IPS-NIHi7 (cell line): ENCODE results near the gene FRAS1.
"Not testable (repeated sequence)": the region's sequence is repeated elsewhere in the genome, so short reads cannot be mapped to it uniquely, and the experiment has no call there.

Source experiments
- DNase-seq: peaks from one replicate; pipeline ENCODE4 v3.0.0; 2012; ENCODE audit warnings: mixed read lengths; ENCODE audit errors: extremely low spot score

FRAS1 gene

DNA sequence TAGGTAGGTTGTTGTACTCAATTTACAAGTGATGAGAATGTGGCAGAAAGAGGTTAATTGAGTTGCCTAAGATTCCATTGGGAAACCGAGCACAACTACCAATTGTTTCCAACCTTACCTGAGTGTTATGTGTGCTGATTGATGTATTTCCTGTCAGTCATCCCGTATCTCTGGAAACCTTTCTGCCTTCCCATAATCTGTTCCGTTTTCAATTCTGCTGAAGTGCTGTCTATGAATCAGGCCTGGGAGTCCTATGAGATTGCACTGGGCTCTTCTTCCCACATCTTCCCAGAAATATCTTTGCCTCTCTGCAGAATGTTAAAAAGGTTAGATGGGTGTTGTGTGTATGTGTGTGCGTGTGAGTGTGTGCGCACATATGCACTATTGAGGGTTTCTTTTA is 264.9 kb downstream of the FRAS1 start:
- DNase-seq, result no peak

DNA sequence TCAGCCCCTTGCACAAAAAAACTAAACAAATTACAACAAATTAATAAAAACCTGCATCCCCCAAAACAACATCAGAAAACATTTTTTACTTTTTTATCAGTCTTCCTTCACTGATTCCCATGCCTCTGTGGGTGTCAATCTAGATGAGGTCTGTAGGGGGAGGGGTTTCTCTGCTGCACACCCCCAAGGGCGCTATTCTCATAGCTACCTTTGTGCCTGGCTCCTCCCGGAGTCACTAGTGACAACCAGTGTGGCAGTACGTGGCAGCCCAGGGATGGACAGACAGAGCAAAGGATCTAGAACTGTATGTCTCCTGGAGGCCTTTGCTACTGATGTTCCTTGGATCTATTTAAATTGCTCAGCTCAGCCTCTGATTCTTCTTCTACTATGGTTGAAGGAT is 266.3 kb downstream of the FRAS1 start:
- no peak for DNase-seq

DNA sequence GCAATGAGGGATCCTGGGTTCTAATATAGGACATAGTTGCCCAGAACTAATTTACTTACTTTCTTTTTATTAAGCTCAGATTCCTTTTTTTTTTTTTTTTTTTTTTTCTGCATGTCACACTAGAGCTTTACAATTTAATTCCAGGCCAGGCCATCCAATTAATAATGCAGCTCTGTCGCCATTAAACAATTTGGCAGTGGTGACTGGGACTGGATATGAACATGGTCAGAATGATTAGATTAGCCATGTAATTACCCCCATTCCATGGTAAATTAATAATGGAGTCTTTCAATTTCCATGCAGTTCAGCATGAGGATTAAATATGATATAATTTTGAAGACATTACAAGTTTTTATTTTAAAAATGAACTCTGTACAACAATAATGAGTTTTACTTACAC is 267.5 kb downstream of the FRAS1 start:
- DNase-seq, result no peak

DNA sequence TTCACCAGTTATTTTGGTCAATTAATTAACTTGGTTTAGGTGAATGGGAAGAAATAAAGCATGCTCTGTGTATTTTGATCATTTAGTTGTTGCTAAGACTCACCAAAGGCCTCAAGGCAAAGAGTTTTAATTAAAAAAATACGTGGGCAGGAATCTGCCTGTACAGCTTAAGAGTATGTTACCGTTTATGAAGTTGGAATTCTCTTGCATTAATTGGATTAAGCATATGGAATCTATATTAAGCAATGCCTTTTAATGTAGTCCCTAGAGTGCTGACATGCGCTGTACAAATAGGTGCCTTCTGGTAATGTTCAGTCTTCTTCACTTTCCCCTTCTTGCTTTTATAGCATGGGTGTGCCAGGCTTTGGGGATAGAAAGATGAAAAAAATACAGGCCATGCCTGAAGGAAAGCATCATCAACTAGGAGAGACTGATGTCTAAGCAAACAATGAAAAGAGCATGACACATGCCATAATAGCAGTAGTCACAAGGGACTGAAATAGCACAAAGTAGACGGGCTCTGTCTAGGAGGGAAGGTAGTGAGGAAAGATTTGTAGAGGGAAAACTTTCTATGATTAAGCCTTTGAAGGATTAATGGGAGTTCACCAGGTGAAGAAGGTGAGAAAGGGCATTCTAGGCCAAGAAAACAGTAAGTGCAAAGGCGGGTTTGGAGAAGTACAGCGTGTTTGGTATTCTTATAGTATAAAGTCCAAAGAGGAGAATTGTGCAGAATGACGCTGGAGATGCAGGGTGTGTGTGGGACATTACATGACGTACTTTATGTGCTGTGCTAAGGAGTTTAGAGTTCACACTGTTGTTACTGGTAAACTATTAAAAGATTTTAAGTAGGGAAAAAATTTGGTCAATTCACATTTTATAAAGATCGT is 268.4 kb downstream of the FRAS1 start:
- DNase-seq, result no peak

DNA sequence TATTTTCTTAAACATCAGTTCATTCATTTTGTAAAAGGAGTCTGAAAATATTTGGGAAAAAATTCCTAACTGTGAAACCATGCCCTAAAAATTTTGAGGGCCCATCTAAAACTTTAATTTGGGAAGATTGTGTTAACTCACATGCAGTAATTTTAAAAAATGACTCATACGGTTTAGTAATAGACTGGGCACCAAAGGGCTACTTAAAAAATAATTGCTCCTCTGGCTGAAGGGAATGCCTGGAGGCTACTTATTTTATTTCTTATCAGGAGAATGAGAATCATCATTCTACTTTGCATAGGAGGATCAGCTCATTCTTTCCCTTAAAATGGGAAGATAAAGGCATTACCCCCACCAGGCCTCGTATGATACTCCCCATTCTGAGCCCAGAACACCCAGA is 271.5 kb downstream of the FRAS1 start:
- not testable (repeated sequence) for DNase-seq

GRCh38 chr4:78331186-78331585 is 274.1 kb downstream of the FRAS1 start:
- DNase-seq, result no peak

- DNase-seq, result no peak
These were observed 274.8 kb downstream of the FRAS1 start for GRCh38 chr4:78331965-78332364.

- no peak for DNase-seq
These were observed 275.9 kb downstream of the FRAS1 start for GRCh38 chr4:78332976-78333375.

DNA sequence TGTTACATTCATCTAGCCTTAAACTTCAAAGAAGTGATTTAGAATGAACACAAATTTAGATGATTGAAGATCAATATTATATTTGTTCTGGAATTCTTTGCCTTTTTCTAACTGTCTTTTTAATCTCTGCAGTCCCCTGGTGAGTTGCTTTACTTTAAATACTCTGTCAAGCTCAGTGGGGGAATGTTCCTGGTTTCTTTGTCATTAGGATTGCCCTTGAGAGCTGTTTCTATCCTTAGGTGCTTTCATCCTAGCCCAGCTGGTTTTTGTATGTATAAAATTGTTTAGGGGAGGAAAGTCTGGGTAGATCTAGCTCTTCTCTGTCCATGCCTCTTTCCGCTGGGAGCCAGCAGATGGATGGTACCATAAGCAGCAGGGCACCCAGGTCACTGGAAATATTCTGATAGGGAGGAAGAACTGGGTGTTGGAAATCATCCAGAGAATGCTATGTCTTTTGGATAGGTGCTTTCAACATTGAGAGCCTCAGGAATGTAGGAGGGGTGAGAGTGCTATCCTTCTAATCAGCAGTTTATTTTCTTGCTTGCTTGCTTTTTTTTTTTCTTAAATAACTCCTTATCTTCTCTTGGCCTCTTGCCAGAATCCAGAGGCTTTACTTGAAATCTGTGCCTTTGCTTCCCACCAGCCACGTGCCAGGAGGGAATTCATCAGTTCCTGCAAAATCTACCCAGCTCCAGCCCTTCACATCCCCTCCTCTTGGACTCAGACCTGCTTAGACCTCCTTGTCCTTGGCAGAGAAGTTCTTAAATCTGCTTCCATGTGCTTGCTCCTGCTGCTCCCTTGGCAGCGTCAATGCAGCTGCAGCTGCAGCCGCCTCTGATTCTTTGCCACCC is 279.2 kb downstream of the FRAS1 start:
- peak; percentile 41 for DNase-seq

GRCh38 chr4:78337244-78338020 is 280.3 kb downstream of the FRAS1 start:
- no peak for DNase-seq

GRCh38 chr4:78342125-78342524 is 285.0 kb downstream of the FRAS1 start:
- no peak for DNase-seq

DNA sequence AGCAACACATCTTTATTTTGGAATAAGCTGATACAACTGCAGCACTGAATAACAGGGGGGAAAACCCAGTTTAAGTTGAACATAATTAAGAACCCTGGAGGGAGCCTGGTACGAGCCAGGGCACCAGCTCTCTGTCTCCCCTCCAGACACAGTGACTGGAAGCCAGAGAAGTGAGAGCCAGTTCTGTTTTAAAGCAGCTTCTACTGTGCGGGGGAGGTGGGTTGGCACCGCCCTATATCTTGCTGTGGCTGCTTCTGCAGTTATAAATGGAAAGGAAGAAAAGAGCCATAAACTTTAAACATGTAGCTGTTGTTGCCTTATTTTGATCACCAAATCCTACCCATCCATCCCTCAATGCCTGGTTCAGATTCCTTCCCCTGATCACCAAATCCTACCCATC is 286.6 kb downstream of the FRAS1 start:
- no peak for DNase-seq

DNA sequence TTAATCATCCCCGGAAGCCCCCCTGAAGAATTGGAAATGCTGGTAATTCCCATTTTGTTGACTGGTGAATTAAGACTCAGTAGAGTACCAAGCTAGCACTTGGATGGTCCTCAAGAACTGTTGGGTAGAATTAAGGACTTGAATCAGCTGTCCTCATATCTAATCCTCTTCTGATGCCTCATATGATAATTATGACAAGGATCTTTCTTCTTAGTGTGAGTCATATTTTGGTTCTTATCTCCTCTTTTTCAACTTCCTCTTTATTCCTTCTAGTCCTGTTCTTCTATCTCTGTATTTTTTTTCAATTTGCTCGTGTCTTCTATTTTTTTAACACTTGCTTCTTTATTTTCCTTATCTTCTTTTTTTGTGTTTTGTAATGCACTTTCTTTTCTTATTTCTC is 288.1 kb downstream of the FRAS1 start:
- DNase-seq, result no peak

- DNase-seq, result no peak
These were observed 289.1 kb downstream of the FRAS1 start for GRCh38 chr4:78346222-78346621.

DNA sequence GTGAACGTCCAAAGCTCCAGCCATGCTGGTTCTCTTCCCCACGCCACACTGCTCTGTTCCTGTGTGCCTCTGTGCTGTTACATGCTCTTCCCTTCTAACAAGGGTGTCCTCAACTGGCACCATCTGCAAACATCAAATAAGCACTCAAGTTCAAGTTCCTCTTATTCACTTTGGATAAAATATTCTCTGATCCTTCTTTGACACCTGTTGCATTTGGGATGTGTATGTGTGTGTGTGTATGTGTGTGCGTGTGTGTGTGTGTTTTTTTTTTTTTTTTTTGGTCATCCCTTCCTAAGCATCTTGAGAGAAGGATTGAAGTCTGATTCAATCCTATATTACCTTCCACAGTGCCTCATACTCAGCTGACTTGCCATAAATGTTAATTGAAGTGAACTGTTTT is 290.4 kb downstream of the FRAS1 start:
- DNase-seq, result no peak

DNA sequence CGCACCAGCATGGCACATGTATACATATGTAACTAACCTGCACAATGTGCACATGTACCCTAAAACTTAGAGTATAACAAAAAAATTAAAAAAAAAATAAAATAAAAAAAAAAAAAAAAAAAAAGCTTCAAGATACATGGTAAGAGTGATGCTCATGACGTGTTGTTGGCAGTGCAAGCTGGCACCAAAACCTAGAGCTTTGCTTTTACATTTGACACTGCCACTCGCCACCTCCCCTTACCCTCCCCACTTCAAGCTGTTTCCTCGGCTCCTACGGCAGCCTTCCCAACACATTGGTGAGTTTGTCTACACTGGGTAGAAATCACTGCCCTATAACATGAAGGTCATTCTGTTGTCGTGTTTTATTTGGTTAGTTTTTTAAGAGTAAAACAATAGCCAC is 296.8 kb downstream of the FRAS1 start:
- no peak for DNase-seq

- DNase-seq, result no peak
These were observed 297.7 kb downstream of the FRAS1 start for GRCh38 chr4:78354782-78355181.

DNA sequence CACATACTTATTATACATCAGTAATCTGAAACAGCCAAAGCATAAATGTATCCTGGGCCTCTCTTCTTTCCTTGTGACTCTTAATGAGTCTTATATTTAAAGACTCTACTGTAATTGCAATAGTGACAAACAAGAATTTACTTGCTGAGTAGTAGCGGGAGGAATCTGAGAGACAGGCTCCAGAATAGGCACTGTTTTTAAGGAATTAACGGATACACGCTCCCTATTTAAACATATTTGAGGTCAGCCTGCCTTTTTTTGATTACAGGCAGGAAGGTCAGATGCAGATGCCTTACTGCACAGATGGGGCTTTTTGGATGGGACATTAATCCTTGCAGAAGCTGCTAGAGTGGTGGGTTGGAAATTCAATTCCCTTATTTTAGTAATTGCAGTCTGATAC is 298.2 kb downstream of the FRAS1 start:
- DNase-seq, result no peak

DNA sequence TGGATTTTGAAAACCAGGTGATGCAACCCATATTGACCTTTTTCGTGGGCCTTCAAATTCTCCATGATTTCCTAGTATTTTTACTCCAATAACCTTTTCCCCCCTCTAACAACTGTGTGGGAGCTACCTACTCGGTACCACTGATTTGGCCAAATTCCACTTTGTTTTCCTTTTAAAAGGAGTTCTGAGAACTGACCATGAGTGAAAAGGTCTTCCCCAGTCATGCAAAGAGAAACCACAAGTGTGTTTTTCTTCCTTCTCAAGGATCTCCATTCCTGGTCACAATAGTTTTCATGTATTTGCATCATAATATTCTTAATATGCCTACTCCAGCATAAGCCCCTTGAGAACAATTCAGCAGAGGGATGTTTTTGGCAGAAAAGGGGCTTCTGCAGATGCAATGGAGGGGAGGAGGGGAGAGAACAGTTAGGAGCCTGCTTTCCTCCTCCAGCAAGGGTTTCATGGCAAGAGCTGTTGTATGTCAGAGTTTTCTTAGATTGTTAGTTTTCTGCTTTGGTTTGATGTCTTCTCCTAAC is 299.2 kb downstream of the FRAS1 start:
- DNase-seq, result no peak

GRCh38 chr4:78357122-78357521 is 300.0 kb downstream of the FRAS1 start:
- DNase-seq, result no peak

DNA sequence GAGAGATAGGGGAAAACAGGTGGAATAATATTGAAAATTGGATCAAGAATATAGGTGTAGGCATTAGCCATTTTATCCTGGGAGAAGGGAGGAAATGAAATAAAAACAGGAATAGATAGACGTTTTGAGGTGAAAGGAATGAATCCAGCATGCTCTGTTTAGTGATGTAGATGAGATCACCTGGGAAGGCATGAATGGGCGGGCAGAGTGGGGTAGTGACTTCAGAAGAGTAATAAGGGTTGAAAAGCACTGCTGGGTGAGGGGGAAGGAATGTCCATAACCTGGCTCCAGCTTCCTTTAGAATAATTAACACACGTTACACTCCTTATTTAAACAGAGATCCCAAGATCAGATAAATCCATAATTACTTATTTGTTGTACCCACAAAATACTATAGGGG is 303.3 kb downstream of the FRAS1 start:
- DNase-seq, result no peak

DNA sequence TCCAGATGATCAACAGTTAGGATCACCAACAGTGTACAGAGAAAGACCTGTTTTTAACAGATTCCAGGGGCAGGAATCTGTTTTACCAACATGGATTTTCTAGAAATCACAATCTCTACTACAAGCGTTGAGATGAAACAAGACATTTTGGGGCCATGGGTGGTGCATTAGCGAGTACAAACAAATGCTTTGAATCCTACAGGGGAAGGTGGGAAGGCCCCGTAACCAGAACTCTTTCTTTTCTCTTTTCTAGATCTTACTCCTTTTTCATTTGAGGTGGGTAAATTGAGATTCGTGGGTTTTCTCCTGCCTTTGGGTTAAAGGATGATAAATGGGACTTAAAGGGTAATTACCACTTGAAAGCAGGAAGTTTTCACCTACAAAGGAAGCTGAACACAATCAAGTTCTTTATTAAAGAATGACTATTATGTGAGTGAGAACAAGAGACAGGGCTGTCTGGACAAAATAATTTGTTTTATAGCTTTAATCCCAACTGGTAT is 304.5 kb downstream of the FRAS1 start:
- no peak for DNase-seq
